Thoracic aorta (tissue), 2 donors: ENCODE results near the gene ZFP90. TPM values are rescaled to one million over a fixed set of nuclear protein-coding genes. Genes with fewer than 3 reads are reported as not detected.

Experiments used
- ATAC-seq: fragments of 150-250 bp; one replicate; pipeline ENCODE4 v1.8.0; 2017; ENCODE audit warnings: low read depth; ENCODE audit not compliant: insufficient number of reproducible peaks, low FRiP score
- DNase-seq: peaks from one replicate; pipeline ENCODE4 v3.0.0-alpha.2; 2020; ENCODE audit warnings: low spot score
- H3K27ac ChIP-seq, 2 donors: fragments of 200-600 bp; sonication (generic); 1 replicate in 1 of 2; 2 replicates in 1 of 2; pipeline ENCODE4 v1.5.1; 2016; ENCODE audit warnings: mild to moderate bottlenecking in 2 of 2, moderate library complexity in 2 of 2
- H3K27me3 ChIP-seq: fragments of 200-600 bp; sonication (generic); replicated peaks from 2 replicates; pipeline ENCODE4 v1.6.0; 2016; ENCODE audit warnings: mild to moderate bottlenecking; ENCODE audit not compliant: insufficient read depth
- H3K36me3 ChIP-seq: fragments of 200-600 bp; sonication (generic); one replicate; pipeline ENCODE4 v1.5.1; 2016
- H3K4me1 ChIP-seq, 2 donors: fragments of 200-600 bp; sonication (generic); 1 replicate in 1 of 2; 2 replicates in 1 of 2; pipeline versions ENCODE4 v1.5.1 to v1.6.0; 2016; ENCODE audit warnings: low read depth in 2 of 2, mild to moderate bottlenecking in 1 of 2; ENCODE audit not compliant: control insufficient read depth in 1 of 2
- H3K4me3 ChIP-seq: fragments of 200-600 bp; sonication (generic); 2 replicates; pipeline ENCODE4 v1.5.1; 2016; ENCODE audit warnings: mild to moderate bottlenecking
- H3K9me3 ChIP-seq: fragments of 200-600 bp; sonication (generic); 2 replicates; pipeline ENCODE4 v1.5.1; 2016
- CTCF ChIP-seq: fragments of 200-600 bp; sonication (generic); IDR thresholded peaks from one replicate; pipeline ENCODE4 v1.5.1; 2019; ENCODE audit warnings: antibody characterized with exemption
- total RNA-seq, 2 donors: library from RNA; depleted of rRNA; stranded (reverse); fragments of >200 nt; gene quantifications; one replicate each; pipeline versions ENCODE4 v1.1.0 to v1.2.3, GENCODE V29; 2016

ZFP90 gene
- total RNA-seq, 2 donors from 2014 or later = 26.6 to 29.5 TPM

GRCh38 chr16:68503334-68503733 is 35.8 kb upstream of the ZFP90 start:
- no peaks in the 10 kb centered on the region for H3K9me3 ChIP-seq
- no peaks in the 10 kb centered on the region for H3K4me1 ChIP-seq
- no peak overlapping the region for H3K27ac ChIP-seq
- no peak overlapping the region for H3K4me3 ChIP-seq
- H3K36me3 ChIP-seq = no peaks in the 10 kb centered on the region
- ATAC-seq (no peak), DNase-seq (no peak)
- TF ChIP-seq CTCF = no peak
- no peaks in the 10 kb centered on the region for H3K27me3 ChIP-seq

- DNase-seq (no peak), ATAC-seq (no peak)
- no peaks in the 10 kb centered on the region for H3K9me3 ChIP-seq
- H3K4me3 ChIP-seq = no peak overlapping the region
- no peaks in the 10 kb centered on the region for H3K36me3 ChIP-seq
- H3K4me1 ChIP-seq = no peaks in the 10 kb centered on the region
- H3K27me3 ChIP-seq = no peaks in the 10 kb centered on the region
- no peak overlapping the region for H3K27ac ChIP-seq
- no peak for TF ChIP-seq CTCF
These were observed 35.0 kb upstream of the ZFP90 start for GRCh38 chr16:68504066-68504465.

GRCh38 chr16:68506331-68507053 is 32.6 kb upstream of the ZFP90 start:
- no peak for DNase-seq
- H3K36me3 ChIP-seq = no peaks in the 10 kb centered on the region
- no peak overlapping the region for H3K27ac ChIP-seq
- H3K4me3 ChIP-seq = no peak overlapping the region
- no peaks in the 10 kb centered on the region for H3K9me3 ChIP-seq
- H3K27me3 ChIP-seq = no peaks in the 10 kb centered on the region
- H3K4me1 ChIP-seq = no peaks in the 10 kb centered on the region
- no peak for ATAC-seq
- TF ChIP-seq CTCF = no peak

- H3K36me3 ChIP-seq = no peaks in the 10 kb centered on the region
- no peak for ATAC-seq
- no peak overlapping the region for H3K27ac ChIP-seq
- no peaks in the 10 kb centered on the region for H3K4me1 ChIP-seq
- H3K27me3 ChIP-seq = no peaks in the 10 kb centered on the region
- no peaks in the 10 kb centered on the region for H3K9me3 ChIP-seq
- no peak overlapping the region for H3K4me3 ChIP-seq
- TF ChIP-seq CTCF = no peak
- DNase-seq = no peak
These were observed 31.1 kb upstream of the ZFP90 start for GRCh38 chr16:68508013-68508412.

GRCh38 chr16:68508641-68509240 is 30.4 kb upstream of the ZFP90 start:
- no peak for ATAC-seq
- no peaks in the 10 kb centered on the region for H3K4me1 ChIP-seq
- no peak for TF ChIP-seq CTCF
- no peak overlapping the region for H3K4me3 ChIP-seq
- H3K36me3 ChIP-seq = no peaks in the 10 kb centered on the region
- no peaks in the 10 kb centered on the region for H3K9me3 ChIP-seq
- H3K27me3 ChIP-seq = no peaks in the 10 kb centered on the region
- DNase-seq = no peak
- H3K27ac ChIP-seq = no peak overlapping the region
